Stomach smooth muscle (tissue), 2 donors: Measurements from ENCODE around the gene KCNAB1.

ENCODE experiments used
- H3K27ac ChIP-seq: one replicate; pipeline ENCODE4 v1.7.0; 2013; ENCODE audit warnings: mild to moderate bottlenecking, low read length, inconsistent platforms
- H3K27me3 ChIP-seq, 2 donors: one replicate each; pipeline ENCODE4 v1.7.0; 2013; ENCODE audit warnings: low read length in 2 of 2; ENCODE audit not compliant: insufficient read depth in 2 of 2, control insufficient read depth in 1 of 2
- H3K36me3 ChIP-seq, 2 donors: one replicate each; pipeline ENCODE4 v1.7.0; 2013; ENCODE audit warnings: low read length in 2 of 2; ENCODE audit not compliant: control insufficient read depth in 2 of 2, insufficient read depth in 2 of 2
- H3K4me1 ChIP-seq: one replicate; pipeline ENCODE4 v1.7.0; 2013; ENCODE audit warnings: low read length; ENCODE audit not compliant: control insufficient read depth, insufficient read depth
- H3K4me3 ChIP-seq, 2 donors: one replicate each; pipeline ENCODE4 v1.7.0; 2013; ENCODE audit warnings: low read length in 2 of 2
- H3K9ac ChIP-seq, 2 donors: one replicate each; pipeline ENCODE4 v1.7.0; 2013; ENCODE audit warnings: low read length in 2 of 2, mild to moderate bottlenecking in 1 of 2
- H3K9me3 ChIP-seq, 2 donors: one replicate each; pipeline ENCODE4 v1.7.0; 2013; ENCODE audit warnings: low read length in 2 of 2; ENCODE audit not compliant: control insufficient read depth in 2 of 2
- donor health status: healthy.
- donor health status: Pancreatic carcinoma.

Gene KCNAB1

GRCh38 chr3:156583469-156583868 is 463.1 kb downstream of the KCNAB1 start:
- Histone ChIP-seq H3K36me3 (no peaks in the 10 kb centered on the region), H3K9ac (no peak overlapping the region), H3K27ac (no peak overlapping the region), H3K9me3 (no peaks in the 10 kb centered on the region), H3K27me3 (no peaks in the 10 kb centered on the region), H3K4me3 (no peak overlapping the region), H3K4me1 (no peaks in the 10 kb centered on the region)

DNA sequence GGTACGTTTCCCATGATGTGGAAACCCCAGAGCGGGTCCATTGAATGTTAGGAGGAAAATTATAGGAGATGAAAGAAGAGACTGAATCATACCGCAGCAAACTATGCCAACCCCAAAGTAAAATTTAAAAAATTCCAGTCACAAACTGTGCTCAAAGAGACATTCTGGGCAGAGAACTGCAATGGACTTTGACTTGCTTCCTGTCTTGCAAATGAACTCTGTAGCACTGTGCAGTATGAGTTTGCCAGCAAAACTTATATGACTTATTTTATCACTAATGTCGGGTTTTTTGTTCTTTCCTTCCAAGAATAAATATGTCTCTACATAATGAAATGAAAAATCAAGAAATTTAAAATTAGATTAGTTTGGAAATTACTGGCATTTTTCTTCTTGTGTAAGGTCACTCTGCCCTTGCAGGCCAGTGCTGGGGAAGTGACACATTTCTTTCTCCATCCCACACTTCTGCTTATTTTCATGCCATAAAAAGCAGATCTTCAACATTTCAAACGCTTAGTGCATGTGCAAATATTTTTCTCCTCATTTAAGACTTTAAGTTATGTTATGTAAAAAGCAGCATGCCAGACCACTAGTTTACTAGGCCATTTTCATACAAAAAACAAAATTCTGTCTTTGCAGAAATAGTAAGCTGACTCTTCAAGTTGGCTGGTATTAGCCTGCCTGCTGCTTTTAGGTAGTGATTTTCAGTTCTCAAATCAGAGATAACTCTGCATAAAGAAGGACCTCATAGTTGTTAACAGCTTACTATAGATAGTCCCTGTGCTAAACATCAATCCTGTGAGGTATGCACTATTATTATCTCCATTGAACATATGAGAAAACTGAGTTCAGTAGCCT is 466.8 kb downstream of the KCNAB1 start:
- H3K4me3 ChIP-seq: no peak overlapping the region
- H3K27ac ChIP-seq: no peak overlapping the region
- no peaks in the 10 kb centered on the region for H3K4me1 ChIP-seq
- no peaks in the 10 kb centered on the region for H3K36me3 ChIP-seq
- H3K9me3 ChIP-seq: no peaks in the 10 kb centered on the region
- no peaks in the 10 kb centered on the region for H3K27me3 ChIP-seq
- no peak overlapping the region for H3K9ac ChIP-seq

GRCh38 chr3:156587760-156588069 is 467.3 kb downstream of the KCNAB1 start:
- Histone ChIP-seq H3K36me3 (no peaks in the 10 kb centered on the region), H3K9ac (no peak overlapping the region), H3K27ac (no peak overlapping the region), H3K4me1 (no peaks in the 10 kb centered on the region), H3K27me3 (no peaks in the 10 kb centered on the region), H3K9me3 (no peaks in the 10 kb centered on the region), H3K4me3 (no peak overlapping the region)
